ENCODE data around the gene RBBP9.

RBBP9 gene

GRCh38 chr20:18481596-18481995 is 15.4 kb downstream of the RBBP9 start:
- no peak for DNase-seq (ENCODE audit: low read depth)
- no peak overlapping the region for H3K4me3 ChIP-seq (ENCODE audit: low read depth, low read length)
- no peak for TF ChIP-seq CTCF (IDR thresholded peaks at IDR 0.05; ENCODE audit: low read depth, low read length, missing control alignments)
- in situ Hi-C loops (cut with HindIII; ENCODE audit: low sequenced_read_pairs), result no loop called here

GRCh38 chr20:18477821-18478220 is 19.2 kb downstream of the RBBP9 start:
- in situ Hi-C loops (cut with HindIII; ENCODE audit: low sequenced_read_pairs), result no loop called here
- no peak overlapping the region for H3K4me3 ChIP-seq (ENCODE audit: low read depth, low read length)
- no peak for DNase-seq (ENCODE audit: low read depth)
- no peak for TF ChIP-seq CTCF (IDR thresholded peaks at IDR 0.05; ENCODE audit: low read depth, low read length, missing control alignments)

GRCh38 chr20:18477218-18477617 is 19.8 kb downstream of the RBBP9 start:
- in situ Hi-C loops (cut with HindIII; ENCODE audit: low sequenced_read_pairs), result no loop called here
- no peak overlapping the region for H3K4me3 ChIP-seq (ENCODE audit: low read depth, low read length)

GRCh38 chr20:18466894-18467730 is 29.9 kb downstream of the RBBP9 start, which contains the start of the genes DZANK1 and POLR3F:
Gene DZANK1, minus strand, starts transcription at chr20:18467030. Its CDS starts 1,672 bp downstream, at chr20:18465358.
Gene POLR3F, plus strand, starts transcription at chr20:18467390. Its CDS starts 117 bp downstream, at chr20:18467507.
- TF ChIP-seq CTCF (IDR thresholded peaks at IDR 0.05; ENCODE audit: low read depth, low read length, missing control alignments), result no peak
- H3K4me3 ChIP-seq (ENCODE audit: low read depth, low read length), result peak within 1 kb of the TSS; percentile 96
- DNase-seq (ENCODE audit: low read depth), result peak; percentile 92
- in situ Hi-C loops (cut with HindIII; ENCODE audit: low sequenced_read_pairs), result no loop called here

More at GRCh38 chr20:18477218-18477617, 19.8 kb downstream of the RBBP9 start:
- no peak for DNase-seq (ENCODE audit: low read depth)
- TF ChIP-seq CTCF (IDR thresholded peaks at IDR 0.05; ENCODE audit: low read depth, low read length, missing control alignments), result no peak

DNA sequence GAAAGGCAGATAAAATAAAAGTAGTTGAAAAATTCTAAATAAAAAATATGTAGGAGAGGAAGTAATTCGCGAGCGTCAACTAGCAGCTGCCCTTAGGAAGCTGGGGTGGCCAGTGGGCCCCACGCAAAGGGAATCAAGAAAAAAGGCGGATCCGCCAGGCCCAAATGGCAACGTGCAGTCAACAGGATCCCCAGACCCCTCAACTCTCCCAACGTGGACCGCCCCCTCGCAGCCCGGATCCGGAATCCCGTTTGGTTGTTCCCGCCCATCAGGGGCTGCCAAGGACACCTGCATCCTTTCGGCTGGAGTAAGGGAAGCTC is 30.5 kb downstream of the RBBP9 start:
- DNase-seq (ENCODE audit: low read depth), result no peak
- in situ Hi-C loops (cut with HindIII; ENCODE audit: low sequenced_read_pairs), result no loop called here
- no peak for TF ChIP-seq CTCF (IDR thresholded peaks at IDR 0.05; ENCODE audit: low read depth, low read length, missing control alignments)
- peak overlapping the region; percentile 96 for H3K4me3 ChIP-seq (ENCODE audit: low read depth, low read length)

- no peak for DNase-seq (ENCODE audit: low read depth)
- no peak for TF ChIP-seq CTCF (IDR thresholded peaks at IDR 0.05; ENCODE audit: low read depth, low read length, missing control alignments)
- no peak overlapping the region for H3K4me3 ChIP-seq (ENCODE audit: low read depth, low read length)
- in situ Hi-C loops (cut with HindIII; ENCODE audit: low sequenced_read_pairs), result no loop called here
Observed at GRCh38 chr20:18465536-18466200, 31.4 kb downstream of the RBBP9 start.
